Common myeloid progenitor, CD34-positive (primary cell): ENCODE data around the gene PTTG2.

Experiments used
- CTCF ChIA-PET: fragments of 350-600 bp; sonication (Branson Sonifier 250); formaldehyde crosslinking; loops from one replicate; lab custom pipeline; 2021; ENCODE audit warnings: antibody characterized with exemption; lab: Charles Lee
- POLR2A ChIA-PET: fragments of 350-600 bp; sonication (Branson Sonifier 250); formaldehyde crosslinking; loops from one replicate; lab custom pipeline; 2021; ENCODE audit warnings: antibody characterized with exemption; lab: Charles Lee
- DNase-seq, 3 donors: peaks; one replicate each; pipeline versions ENCODE4 v3.0.0 to v3.0.0-alpha.2; 2013
- H3K27ac ChIP-seq, 2 experiments: 1 replicate in 1 of 2; 2 replicates in 1 of 2; pipeline ENCODE4 v1.7.0; 2013; ENCODE audit warnings: inconsistent platforms in 2 of 2, low read length in 2 of 2, mild to moderate bottlenecking in 2 of 2, low read depth in 1 of 2, moderate library complexity in 1 of 2; ENCODE audit not compliant: severe bottlenecking in 2 of 2, insufficient read depth in 1 of 2, poor library complexity in 1 of 2
- H3K27me3 ChIP-seq, 5 experiments: replicated peaks in 2 of 5; 1 replicate in 3 of 5; 2 replicates in 2 of 5; pipeline versions ENCODE4 v1.6.1 to v1.7.0; 2013; ENCODE audit warnings: low read length in 4 of 5, mild to moderate bottlenecking in 2 of 5, moderate library complexity in 2 of 5, inconsistent platforms in 1 of 5; ENCODE audit not compliant: insufficient read depth in 5 of 5, control insufficient read depth in 4 of 5
- H3K36me3 ChIP-seq, 4 experiments: 1 replicate in 2 of 4; 2 replicates in 2 of 4; pipeline versions ENCODE4 v1.6.1 to v1.7.0; 2013; ENCODE audit warnings: low read length in 3 of 4, control low read depth in 1 of 4, mild to moderate bottlenecking in 1 of 4; ENCODE audit not compliant: control insufficient read depth in 4 of 4, insufficient read depth in 4 of 4
- H3K4me1 ChIP-seq, 4 experiments: 1 replicate in 3 of 4; 2 replicates in 1 of 4; pipeline versions ENCODE4 v1.6.1 to v1.7.1; 2013; ENCODE audit warnings: low read length in 3 of 4, mild to moderate bottlenecking in 3 of 4, control low read depth in 1 of 4, inconsistent platforms in 1 of 4, moderate library complexity in 1 of 4; ENCODE audit not compliant: control insufficient read depth in 4 of 4, insufficient read depth in 4 of 4; ENCODE audit errors: control extremely low read depth in 1 of 4
- H3K4me3 ChIP-seq, 7 experiments: 1 replicate in 4 of 7; 2 replicates in 3 of 7; pipeline versions ENCODE4 v1.5.1 to v1.7.0; 2013; ENCODE audit warnings: mild to moderate bottlenecking in 7 of 7, low read length in 6 of 7, moderate library complexity in 6 of 7, inconsistent platforms in 2 of 7, low read depth in 2 of 7, control low read depth in 1 of 7; ENCODE audit not compliant: insufficient read depth in 4 of 7, control insufficient read depth in 1 of 7; ENCODE audit errors: extremely low read depth in 1 of 7
- H3K9me3 ChIP-seq, 5 experiments: 1 replicate in 4 of 5; 2 replicates in 1 of 5; pipeline versions ENCODE4 v1.6.1 to v1.7.1; 2013; ENCODE audit warnings: low read length in 4 of 5, mild to moderate bottlenecking in 2 of 5, inconsistent platforms in 1 of 5, low read depth in 1 of 5, moderate library complexity in 1 of 5; ENCODE audit not compliant: control insufficient read depth in 4 of 5, insufficient read depth in 2 of 5; ENCODE audit errors: control extremely low read depth in 1 of 5
- WGBS: methylation state at CpG from one replicate; pipeline ENCODE4 v1.1.5; 2013; ENCODE audit not compliant: insufficient coverage; 5-methylcytosine and 5-hydroxymethylcytosine counted together

The PTTG2 gene

DNA sequence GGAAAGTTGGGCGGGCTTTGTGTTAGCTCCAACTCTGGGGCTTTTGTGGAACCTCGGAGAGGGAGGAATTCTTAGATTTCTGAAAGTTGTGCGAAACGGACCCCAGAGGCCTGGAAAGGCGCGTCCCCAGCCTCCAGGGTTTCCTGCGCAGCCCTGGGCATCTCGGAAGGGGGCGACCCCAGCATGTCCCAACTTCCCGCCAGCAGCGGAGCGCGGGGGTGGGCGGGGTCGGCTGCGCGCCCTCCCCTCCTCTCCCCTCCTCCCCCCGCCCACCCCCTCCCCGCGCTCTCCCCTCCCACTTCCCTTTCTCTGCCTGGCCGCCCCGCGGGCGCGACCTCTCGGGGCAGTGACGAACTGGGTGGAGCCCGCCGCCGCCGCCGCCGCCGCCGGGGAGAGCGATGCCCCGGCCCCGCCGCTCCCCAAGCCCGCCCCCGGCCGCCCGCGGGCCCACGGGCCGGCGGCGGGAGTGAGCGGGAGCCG lies 16.8 kb downstream of the PTTG2 start:
- POLR2A ChIA-PET = no interaction called here
- peak overlapping the region; percentile 65 to 90 (median 83) for H3K4me3 ChIP-seq
- H3K27me3 ChIP-seq = no peaks in the 10 kb centered on the region
- H3K36me3 ChIP-seq = no peaks in the 10 kb centered on the region
- peak; percentile 82 to 91 (median 91) for DNase-seq
- peak overlapping the region; percentile 50 to 70 for H3K27ac ChIP-seq
- no peaks in the 10 kb centered on the region for H3K9me3 ChIP-seq
- 0% methylated on average over 17 of the region's 50 CpGs for WGBS
- peaks cover 8 to 32% (median 22%) of the 10 kb centered on the region in 4 experiments for H3K4me1 ChIP-seq
- CTCF ChIA-PET = interaction anchor here (1.1 to 4.1 kb wide), 8 partner anchors 10 to 173 kb away, joined by 3 to 15 read pairs (median 6); no protein-coding TSS in a partner anchor

DNA sequence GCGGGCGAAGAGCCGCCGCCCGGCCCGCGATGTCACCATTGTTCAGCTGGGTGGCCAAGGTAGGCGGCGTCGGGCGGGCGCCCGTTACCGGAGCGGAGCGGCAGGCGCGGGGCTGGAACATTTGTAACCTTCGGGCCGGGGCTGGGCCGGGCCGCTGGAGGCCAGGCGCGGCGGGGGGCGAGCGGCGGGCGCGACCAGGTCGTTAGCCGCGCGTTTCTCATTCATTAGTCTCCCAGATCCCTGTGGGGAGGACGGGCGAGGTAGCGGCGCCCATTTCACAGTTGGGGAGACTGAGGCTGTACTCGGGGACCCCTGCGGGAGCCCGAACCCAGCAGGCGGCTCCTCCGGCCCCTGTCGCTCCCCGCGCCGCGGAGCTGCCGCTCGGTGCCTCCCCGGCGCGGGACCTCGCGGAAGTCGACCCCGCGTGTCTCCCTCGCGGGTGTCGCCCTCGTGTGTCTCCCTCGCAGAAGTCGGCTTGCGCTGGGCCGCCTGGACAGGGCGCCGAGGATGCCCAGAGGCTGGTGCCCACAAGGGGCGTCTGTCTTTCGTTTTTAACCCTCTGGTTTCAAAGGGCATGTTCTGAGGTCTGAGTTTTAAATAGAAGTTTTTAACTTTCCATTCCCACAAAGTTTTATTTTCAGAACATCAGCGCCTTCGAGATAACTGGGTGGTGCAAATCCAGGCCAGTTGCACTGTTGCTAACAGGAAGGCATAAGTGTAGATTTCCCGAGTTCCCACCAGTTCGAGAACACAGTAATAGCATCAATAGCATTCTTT lies 17.5 kb downstream of the PTTG2 start:
- CTCF ChIA-PET = interaction anchor here (0.7 to 4.1 kb wide), 14 partner anchors 9 to 176 kb away, joined by 3 to 15 read pairs (median 4); no protein-coding TSS in a partner anchor
- under 1% methylated on average over 68 of the region's 74 CpGs for WGBS

DNA sequence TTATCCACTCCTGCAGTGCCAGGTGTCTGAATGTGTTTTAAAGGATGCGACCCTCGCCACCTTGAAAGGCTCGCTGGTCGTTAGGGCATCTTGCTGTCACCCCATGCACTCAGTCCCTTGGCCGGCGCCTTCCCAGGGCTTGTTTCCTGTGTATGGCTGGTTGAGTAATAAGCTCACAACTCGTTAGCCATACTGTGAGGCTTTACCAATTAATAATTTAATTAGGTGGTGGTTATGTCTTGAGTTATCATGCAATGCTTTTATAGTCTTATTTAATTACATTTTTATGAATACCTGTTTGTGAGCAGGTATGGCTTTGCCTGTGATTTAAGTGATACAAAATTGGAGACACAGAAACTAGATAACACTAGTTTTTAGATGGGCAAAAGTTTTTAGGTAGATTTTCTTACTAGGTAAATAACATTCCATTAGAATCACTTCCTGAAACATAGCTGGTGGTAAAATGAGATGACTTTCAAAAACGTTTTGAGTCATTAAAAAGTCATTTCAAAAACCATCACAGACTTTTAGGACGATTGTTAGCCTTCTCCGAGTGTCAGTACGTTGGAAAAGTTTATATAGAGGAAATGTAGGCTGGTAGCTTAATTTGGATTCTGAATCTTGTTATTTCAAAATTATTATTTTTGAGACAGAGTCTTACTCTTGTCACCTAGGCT lies 18.2 kb downstream of the PTTG2 start:
- peaks cover 8 to 36% (median 25%) of the 10 kb centered on the region in 4 experiments for H3K4me1 ChIP-seq
- ChIA-PET CTCF (interaction anchor here (0.6 to 4.1 kb wide), 17 partner anchors 8 to 177 kb away, joined by 3 to 15 read pairs (median 4); no protein-coding TSS in a partner anchor), POLR2A (no interaction called here)
- no peaks in the 10 kb centered on the region for H3K27me3 ChIP-seq
- H3K36me3 ChIP-seq = no peaks in the 10 kb centered on the region
- peak overlapping the region in 1 of 2 experiments; percentile 70 for H3K27ac ChIP-seq
- no CpG with 5 or more reads among the region's 11 CpGs for WGBS
- H3K9me3 ChIP-seq = no peaks in the 10 kb centered on the region
- H3K4me3 ChIP-seq = peak overlapping the region in 6 of 7 experiments; percentile 70 to 90 (median 82)
- DNase-seq = peak in 2 of 3 donors; percentile 24 to 37

More for the DNA sequence above, 17.5 kb downstream of the PTTG2 start:
- H3K4me1 ChIP-seq = peaks cover 8 to 36% (median 25%) of the 10 kb centered on the region in 4 experiments
- DNase-seq = peak; percentile 88 to 91 (median 90)
- no peaks in the 10 kb centered on the region for H3K27me3 ChIP-seq
- no peaks in the 10 kb centered on the region for H3K9me3 ChIP-seq
- peak overlapping the region; percentile 50 to 70 for H3K27ac ChIP-seq
- no peaks in the 10 kb centered on the region for H3K36me3 ChIP-seq
- POLR2A ChIA-PET = no interaction called here
- H3K4me3 ChIP-seq = peak overlapping the region; percentile 65 to 90 (median 79)

DNA sequence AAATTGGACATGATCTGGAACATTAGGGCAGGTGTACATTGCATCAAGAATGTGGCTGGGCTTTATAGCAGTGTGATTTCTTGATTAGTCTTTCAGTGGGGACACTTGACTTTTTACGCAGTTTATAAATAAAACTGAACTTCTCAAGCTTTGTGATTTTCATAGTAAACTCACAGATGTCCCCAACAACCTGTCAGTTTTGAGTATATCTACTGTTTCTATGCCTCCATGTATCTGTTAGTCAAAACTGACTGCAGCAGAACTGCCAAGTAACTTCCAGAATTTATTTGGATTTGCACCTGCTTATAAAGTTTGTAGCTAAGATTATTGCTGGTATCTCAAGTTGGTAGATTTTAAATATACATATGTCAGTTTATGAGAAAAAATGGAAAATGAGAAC lies 20.0 kb downstream of the PTTG2 start:
- ChIA-PET CTCF (interaction anchor here (1.3 to 4.1 kb wide), 3 partner anchors 8 to 55 kb away, joined by 3 to 15 read pairs (median 3); no protein-coding TSS in a partner anchor), POLR2A (no interaction called here)
- no peaks in the 10 kb centered on the region for H3K27me3 ChIP-seq
- no CpG with 5 or more reads among the region's 1 CpG for WGBS
- H3K27ac ChIP-seq = no peak overlapping the region
- no peaks in the 10 kb centered on the region for H3K36me3 ChIP-seq
- no peaks in the 10 kb centered on the region for H3K9me3 ChIP-seq
- no peak overlapping the region for H3K4me3 ChIP-seq
- peaks cover 8 to 36% (median 25%) of the 10 kb centered on the region in 4 experiments for H3K4me1 ChIP-seq
- no peak for DNase-seq

DNA sequence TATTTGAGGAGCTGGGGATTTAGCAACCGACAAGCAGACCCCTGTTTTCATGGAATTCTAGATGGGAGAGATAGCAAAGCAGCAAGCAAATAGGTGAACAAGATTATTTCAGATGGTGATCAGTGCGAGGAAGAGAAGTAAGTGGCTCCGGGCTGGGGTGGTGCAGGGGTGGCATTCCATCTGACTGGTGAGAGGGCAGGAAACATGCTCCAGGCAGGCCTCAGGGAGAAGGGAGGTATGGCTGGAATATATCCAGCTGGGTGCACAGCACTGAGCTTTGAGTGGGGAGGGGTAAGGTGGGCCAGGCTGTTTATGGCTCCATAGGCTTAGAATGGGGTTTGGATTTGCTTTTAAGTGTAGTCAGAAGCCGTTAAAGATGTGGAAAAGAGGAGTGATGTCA lies 21.2 kb downstream of the PTTG2 start:
- Histone ChIP-seq H3K27me3 (no peaks in the 10 kb centered on the region), H3K4me1 (peaks cover 8 to 33% (median 22%) of the 10 kb centered on the region in 4 experiments), H3K9me3 (no peaks in the 10 kb centered on the region), H3K36me3 (no peaks in the 10 kb centered on the region), H3K27ac (no peak overlapping the region), H3K4me3 (no peak overlapping the region)
- ChIA-PET POLR2A (no interaction called here), CTCF (interaction anchor here (0.7 to 1.2 kb wide), 3 partner anchors 12 to 25 kb away, joined by 3 to 4 read pairs (median 3); no protein-coding TSS in a partner anchor)
- 93% methylated on average over 4 of the region's 4 CpGs for WGBS
- no peak for DNase-seq

DNA sequence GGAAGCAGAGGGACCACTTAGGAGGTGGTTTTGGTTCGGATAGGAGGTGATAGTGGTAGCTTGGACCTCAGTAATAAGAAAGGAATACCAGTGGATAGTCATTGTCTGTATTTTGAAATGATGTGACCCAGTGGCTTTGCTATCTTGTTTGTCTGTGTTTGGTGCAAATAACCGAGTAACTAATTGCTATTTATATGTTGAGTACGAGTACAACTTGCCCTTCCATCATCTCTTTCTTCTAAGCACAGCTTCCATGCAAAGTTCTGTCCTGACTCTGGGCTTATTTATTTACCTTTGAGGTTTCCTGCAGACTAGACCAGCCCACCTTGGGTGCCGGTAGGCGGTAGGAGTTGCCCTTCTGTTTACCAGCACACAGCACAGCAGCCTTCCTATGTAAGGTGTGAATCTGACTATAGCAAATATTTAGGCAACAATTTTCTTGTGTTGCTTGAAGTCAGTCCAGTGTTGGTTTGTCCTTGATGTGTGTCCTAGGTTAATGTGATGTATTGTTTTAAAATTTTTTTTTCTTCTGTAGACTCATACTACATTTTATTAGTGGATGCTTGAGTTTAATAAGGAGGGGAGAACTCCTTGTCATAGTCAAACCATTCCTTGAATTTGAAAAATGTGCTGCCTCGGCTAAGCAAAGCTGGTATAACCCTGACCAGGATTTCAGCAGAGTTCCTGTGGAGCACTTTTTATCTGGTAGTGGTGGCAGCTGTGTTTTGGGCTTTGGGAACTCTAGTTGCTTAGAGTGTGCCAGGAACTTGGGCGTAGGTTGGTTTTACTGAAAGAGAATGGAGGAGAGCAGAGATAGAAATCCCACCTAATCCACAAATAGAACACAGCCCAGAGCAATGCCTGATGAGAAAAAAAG lies 21.9 kb downstream of the PTTG2 start:
- CTCF ChIA-PET = interaction anchor here (0.7 to 1.2 kb wide), 3 partner anchors 12 to 25 kb away, joined by 3 to 4 read pairs (median 3); no protein-coding TSS in a partner anchor

More for the DNA sequence above, 21.9 kb downstream of the PTTG2 start:
- Histone ChIP-seq H3K27me3 (no peaks in the 10 kb centered on the region), H3K4me3 (no peak overlapping the region), H3K36me3 (peaks cover 0 to 3% (median 0%) of the 10 kb centered on the region in 4 experiments), H3K4me1 (peaks cover 8 to 27% (median 18%) of the 10 kb centered on the region in 4 experiments), H3K9me3 (no peaks in the 10 kb centered on the region), H3K27ac (no peak overlapping the region)
- 94% methylated on average over 2 of the region's 7 CpGs for WGBS
- POLR2A ChIA-PET = no interaction called here
- DNase-seq = no peak
